ENCODE data around the gene CATSPER1. TPM values are rescaled to one million over a fixed set of nuclear protein-coding genes. Genes with fewer than 3 reads are reported as not detected.
A peak's percentile ranks its signal among the peaks of the same experiment; 100 is the strongest.

CATSPER1 gene
- total and polyA plus RNA-seq, 8 donors = 0.06 to 0.41 (median 0.32) TPM; not detected in 4

- WGBS, 2 donors = 14% methylated on average over 11 of the region's 11 CpGs
- Histone ChIP-seq H3K27ac (no peak overlapping the region), H3K4me1 (no peaks in the 10 kb centered on the region), H3K4me3 (no peak overlapping the region), H3K27me3 (no peaks in the 10 kb centered on the region), H3K9me3 (no peaks in the 10 kb centered on the region), H3K36me3 (no peaks in the 10 kb centered on the region)
- no peak for FAIRE-seq
- TF ChIP-seq CTCF (IDR thresholded peaks at IDR 0.05) = peak; percentile 89 to 97 (median 94)
- DNase-seq = peak; percentile 63 to 92 (median 80)
- ATAC-seq = peak; percentile 83 to 96 (median 88)
- intact Hi-C loops (cut with DNase I) = no loop called here
These were observed 18.9 kb upstream of the CATSPER1 start for GRCh38 chr11:66045177-66045639.

GRCh38 chr11:66044757-66045156 is 18.5 kb upstream of the CATSPER1 start:
- Histone ChIP-seq H3K36me3 (no peaks in the 10 kb centered on the region), H3K27me3 (no peaks in the 10 kb centered on the region), H3K9me3 (no peaks in the 10 kb centered on the region), H3K4me3 (no peak overlapping the region), H3K27ac (no peak overlapping the region), H3K4me1 (no peaks in the 10 kb centered on the region)
- intact Hi-C loops (cut with DNase I) = no loop called here
- ATAC-seq = peak in 1 of 4 donors; percentile 7
- FAIRE-seq = no peak
- WGBS, 2 donors = 35 to 38% methylated on average over 6 of the region's 6 CpGs
- DNase-seq = no peak
- no peak for TF ChIP-seq CTCF (IDR thresholded peaks at IDR 0.05)

GRCh38 chr11:66042996-66043906 is 17.0 kb upstream of the CATSPER1 start:
- Histone ChIP-seq H3K9me3 (no peaks in the 10 kb centered on the region), H3K36me3 (no peaks in the 10 kb centered on the region), H3K4me3 (no peak overlapping the region), H3K27ac (no peak overlapping the region), H3K27me3 (no peaks in the 10 kb centered on the region), H3K4me1 (no peaks in the 10 kb centered on the region)
- WGBS, 2 donors = 93 to 95% methylated on average over 88 of the region's 88 CpGs
- FAIRE-seq = no peak
- ATAC-seq = no peak
- peak in 1 of 6 donors; percentile 55 for DNase-seq
- intact Hi-C loops (cut with DNase I) = no loop called here
- no peak for TF ChIP-seq CTCF (IDR thresholded peaks at IDR 0.05)

- no peak for TF ChIP-seq CTCF (IDR thresholded peaks at IDR 0.05)
- no peak for FAIRE-seq
These were observed 16.1 kb upstream of the CATSPER1 start for GRCh38 chr11:66042227-66042995.

More at GRCh38 chr11:66042227-66042995, 16.1 kb upstream of the CATSPER1 start:
- H3K4me3 ChIP-seq = no peak overlapping the region
- H3K27me3 ChIP-seq = no peaks in the 10 kb centered on the region
- intact Hi-C loops (cut with DNase I) = no loop called here
- H3K27ac ChIP-seq = no peak overlapping the region
- no peaks in the 10 kb centered on the region for H3K9me3 ChIP-seq
- 93 to 94% methylated on average over 79 to 81 of the region's 81 CpGs for WGBS, 2 donors
- H3K36me3 ChIP-seq = no peaks in the 10 kb centered on the region
- ATAC-seq (no peak), DNase-seq (no peak)
- no peaks in the 10 kb centered on the region for H3K4me1 ChIP-seq

Data from pancreas (tissue), 10 donors.